NCI-H2029 treated with DMSO at 0.1 percent for 48 hours (cell line): ENCODE results near the gene PRRT1.
"Not testable (repeated sequence)": the region's sequence is repeated elsewhere in the genome, so short reads cannot be mapped to it uniquely, and the experiment has no call there.

Experiments used
- DNase-seq: peaks from one replicate; lab custom pipeline; 2025; lab: John Stamatoyannopoulos, UW

PRRT1 gene

DNA sequence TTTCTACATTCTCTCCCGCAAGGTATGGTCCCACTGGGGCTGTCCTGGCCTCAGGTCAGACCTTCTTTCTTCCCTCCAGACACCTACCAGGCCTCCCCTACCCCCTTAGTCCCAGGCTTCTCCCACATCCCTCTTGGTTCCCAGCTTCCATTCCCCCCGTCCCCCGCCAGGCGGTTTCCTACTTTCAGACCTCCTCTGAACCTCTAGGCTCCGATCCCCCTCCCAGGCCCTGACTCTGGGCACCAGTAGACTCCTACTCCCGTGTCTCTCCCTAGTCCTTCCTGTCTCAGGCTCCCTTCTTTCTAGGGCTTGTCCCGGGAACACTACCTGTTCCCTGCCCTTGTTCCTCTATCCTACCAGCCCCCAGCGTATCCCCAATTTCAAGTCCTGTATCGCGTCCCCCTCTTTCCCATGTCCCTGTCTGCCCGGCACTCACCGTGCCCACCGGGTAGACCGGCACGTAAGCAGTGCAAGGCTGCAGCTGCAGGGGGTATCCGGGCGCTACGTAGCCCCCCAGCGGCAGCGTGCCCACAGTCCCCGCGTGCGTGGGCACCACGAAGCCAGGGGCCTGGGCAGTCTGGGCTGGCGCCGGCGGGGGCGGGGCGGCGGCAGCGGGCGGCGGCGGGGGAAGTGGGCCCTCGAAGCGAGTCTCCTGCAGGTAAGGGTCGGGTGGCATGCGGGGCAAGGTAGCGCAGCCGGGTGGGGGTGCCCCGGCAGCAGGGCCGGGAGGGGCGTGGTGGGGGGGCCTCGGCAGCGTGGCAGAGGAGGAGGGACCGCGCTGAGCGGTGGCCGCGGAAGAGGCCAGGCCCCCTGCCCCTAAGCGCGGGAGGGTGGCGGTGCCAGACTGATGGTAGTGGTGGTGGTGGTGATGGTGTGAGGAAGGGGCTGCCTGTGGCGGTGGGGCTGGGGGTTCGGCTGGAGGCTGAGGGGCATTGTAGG is 1.5 kb downstream of the PRRT1 start:
- no peak for DNase-seq

DNA sequence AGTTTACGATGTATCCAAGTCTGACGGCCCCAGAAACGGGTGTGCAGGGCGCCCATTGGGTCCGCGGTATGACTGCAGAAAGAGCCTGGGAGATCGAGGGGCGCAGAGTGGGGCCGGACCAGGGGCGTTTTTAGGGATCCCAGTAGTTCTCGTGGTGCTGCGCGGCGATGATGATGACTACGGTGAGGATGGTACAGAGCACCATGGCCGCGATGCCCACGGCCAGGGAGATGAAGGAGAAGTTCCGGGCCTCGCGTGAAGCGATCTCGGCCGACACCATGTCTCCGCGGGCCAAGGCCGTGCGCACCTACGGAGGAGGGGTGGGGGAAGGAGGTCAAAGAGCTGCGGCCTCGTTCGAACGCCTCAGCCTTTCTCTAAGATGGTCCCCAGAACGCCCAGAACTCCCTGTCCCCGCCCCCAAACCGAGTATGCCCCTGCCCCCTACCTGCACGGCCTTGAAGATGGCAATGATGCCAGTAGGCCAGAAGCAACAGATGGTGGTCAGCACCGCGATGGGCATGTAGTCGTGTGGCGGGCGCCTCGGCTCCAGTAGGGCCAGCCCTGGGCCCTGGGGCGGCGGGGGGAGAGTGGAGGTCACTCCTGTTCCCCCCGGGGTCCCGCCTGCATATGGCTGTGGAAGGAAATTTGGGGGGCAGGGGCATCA is 2.5 kb downstream of the PRRT1 start:
- no peak for DNase-seq

DNA sequence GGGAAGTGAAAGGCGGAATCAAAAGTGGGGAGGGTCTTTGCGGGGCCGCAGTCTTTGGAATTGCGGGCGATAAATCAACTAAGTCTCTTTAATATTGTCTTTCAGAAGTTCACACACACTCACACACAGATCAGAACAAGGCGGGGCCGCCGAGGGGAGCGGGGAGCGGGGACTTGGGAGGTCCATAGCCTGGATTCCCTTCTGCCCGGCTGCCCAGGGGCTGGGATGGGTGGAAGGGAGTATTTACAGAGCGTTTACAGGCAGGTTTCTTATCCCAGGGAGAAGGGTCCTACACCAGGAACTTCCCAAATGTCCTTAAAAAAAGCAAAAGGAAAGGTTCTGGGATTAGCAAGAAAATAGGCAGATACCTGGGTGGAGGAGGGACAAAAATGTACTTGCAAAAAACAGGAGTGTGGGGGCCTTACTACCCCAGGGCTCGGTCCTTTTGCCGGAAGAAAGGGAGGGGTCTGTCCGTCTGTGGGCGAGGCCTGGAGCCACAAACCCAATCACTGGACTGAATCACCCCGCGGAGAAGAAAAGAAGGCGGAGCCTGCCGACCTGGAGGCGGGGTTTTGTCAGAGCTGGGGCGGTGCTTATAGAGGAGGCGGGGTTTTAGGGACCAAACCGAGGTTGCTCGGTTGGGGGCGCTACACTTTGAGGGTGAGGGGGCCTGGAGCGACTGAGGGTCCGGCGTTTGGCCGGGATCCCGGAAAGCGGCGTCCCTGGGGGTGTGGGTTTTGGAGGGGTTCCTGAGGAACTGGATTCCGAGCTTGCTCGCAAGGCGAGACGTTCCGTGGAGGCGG is 3.2 kb downstream of the PRRT1 start:
- no peak for DNase-seq

DNA sequence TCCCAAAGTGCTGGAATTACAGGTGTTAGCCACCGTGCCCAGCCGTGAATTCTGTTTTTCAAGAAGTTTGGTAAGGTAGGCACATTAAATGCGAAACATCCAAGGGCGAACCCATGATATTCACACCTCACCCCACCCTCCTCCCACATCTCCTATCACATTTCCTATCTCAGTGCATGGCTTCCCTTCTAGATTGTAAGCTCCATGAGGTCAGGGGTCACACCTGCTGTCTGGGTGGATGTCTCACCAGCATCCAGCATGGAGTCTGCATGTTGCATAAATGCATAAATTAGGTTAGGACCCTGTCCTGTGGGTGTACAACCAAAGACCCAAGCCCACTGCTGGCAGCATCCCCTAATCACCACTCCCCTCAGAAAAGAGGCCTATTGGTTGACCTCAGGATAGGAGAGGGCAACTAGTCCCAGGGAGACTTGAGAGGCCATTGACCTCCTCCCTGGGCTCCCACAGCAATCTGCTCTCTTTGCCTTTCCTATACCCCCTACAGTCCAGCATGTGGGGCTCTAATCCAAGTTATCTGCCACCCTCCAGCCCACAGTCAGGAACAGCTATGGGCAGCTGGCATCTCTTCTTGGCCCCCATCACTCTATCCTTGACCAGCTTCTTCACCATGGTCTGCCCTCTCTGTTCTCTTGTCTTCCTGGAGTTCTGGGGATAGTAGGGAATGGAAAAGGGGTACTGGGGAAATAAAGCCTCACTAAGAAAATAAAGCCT is 4.2 kb downstream of the PRRT1 start:
- DNase-seq = no peak

GRCh38 chr6:32146687-32147086 is 5.1 kb downstream of the PRRT1 start:
- DNase-seq = no peak

DNA sequence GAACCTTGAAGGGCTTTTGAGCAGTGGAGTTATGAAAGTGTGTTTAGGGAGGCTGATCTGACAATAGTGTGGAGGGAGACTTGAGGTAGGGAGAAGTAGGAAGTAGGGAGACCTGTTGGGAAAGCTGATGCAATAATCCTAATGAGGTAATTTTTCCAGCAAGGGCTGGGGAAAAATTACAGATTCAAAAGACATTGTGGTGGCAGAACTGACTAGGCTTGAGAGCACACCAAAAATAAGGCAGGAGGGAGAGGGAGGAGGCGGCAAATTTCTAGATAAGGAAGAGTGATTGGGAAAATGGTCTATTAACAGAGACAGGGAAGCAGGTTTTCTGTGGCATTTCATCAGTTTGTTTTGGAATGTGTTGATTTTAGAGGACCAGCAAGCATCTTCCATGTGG is 5.5 kb downstream of the PRRT1 start:
- no peak for DNase-seq

DNA sequence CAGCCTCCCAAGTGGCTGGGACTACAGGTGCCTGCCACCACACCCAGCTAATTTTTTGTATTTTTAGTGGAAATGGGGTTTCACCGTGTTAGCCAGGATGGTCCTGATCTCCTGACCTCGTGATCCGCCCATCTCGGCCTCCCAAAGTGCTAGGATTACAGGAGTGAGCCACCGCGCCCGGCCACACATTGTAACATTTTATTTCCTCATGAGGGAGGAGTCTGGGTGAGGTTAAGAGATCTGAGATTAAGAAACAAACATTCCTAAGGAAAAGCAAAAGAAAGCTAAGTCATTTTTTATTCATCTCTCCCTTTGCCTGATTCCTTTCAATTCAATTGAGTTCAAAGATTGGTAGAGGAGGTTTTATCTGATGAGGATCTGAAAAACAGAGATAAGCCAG is 7.5 kb downstream of the PRRT1 start:
- DNase-seq = not testable (repeated sequence)

DNA sequence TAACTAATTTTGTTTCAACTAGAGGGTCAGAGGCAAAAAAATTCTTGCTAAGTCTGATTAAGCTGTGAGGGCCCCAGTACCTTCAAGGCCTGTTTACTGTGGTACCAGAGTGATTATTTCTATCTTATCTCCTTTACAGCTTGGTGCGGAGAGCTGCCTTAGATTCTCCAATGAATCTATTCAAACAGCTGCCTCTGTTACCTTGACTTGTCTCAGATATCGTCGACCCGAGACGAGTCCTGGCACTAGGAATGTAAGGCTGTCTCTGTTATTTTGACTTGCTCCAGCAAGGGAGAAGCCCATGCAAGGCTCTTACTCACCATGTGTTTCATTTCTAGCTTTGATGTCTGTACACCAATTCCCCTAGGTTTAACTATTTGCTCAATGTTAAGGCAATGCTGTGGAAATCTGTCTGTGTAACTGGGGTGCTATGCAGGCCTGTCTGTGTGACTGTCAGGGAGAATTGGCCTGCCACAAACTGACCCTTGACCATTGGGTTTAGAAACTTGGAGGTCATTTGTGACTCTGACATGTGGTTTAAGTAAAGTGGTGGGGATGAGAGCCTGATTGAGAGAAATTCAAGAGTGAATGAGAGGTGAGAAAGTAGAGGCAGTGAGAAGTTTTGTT is 11.2 kb downstream of the PRRT1 start:
- no peak for DNase-seq

DNA sequence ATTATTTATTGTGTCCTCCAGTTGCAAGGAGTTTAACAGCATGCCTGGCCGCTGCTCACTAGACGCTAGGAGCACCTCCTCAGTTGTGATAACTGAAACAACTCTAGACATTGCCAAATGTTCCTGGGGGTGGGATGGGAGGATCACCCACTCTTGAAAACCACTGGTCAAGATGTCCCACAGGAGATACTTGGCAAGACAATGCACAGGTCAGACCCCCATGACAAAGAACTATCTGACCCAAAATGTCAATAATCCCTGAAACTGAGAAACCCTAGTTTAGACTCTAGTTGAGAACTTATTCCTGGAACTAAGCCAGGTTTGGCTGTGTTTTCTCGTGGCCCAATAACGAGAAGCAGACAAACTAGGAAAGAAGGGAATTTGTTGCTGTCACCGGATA is 12.1 kb downstream of the PRRT1 start:
- no peak for DNase-seq

DNA sequence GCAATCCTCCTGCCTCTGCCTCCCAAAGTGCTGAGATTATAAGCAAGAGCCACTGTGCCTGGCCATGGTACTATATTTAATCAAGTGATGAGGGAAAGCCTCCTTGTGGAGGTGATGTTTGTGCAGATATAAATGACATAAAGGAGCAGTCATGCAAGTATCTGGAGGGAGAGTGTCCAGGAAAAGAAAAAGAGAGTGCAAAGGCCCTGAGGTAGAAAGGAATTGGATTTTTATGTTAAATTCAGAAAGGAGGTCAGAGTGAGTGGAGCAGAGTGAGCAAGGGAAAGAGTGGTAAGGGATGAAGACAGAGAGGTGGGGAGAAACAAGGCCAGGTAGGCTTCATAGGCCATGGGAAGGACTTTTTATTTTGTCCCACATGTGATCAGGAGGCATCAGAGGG is 14.3 kb downstream of the PRRT1 start:
- DNase-seq = no peak

- DNase-seq = no peak
Observed at GRCh38 chr6:32133786-32134185, 18.0 kb downstream of the PRRT1 start.

GRCh38 chr6:32132110-32132509 is 19.6 kb downstream of the PRRT1 start:
- DNase-seq = no peak

GRCh38 chr6:32131439-32131948 is 20.2 kb downstream of the PRRT1 start:
- DNase-seq = no peak

DNA sequence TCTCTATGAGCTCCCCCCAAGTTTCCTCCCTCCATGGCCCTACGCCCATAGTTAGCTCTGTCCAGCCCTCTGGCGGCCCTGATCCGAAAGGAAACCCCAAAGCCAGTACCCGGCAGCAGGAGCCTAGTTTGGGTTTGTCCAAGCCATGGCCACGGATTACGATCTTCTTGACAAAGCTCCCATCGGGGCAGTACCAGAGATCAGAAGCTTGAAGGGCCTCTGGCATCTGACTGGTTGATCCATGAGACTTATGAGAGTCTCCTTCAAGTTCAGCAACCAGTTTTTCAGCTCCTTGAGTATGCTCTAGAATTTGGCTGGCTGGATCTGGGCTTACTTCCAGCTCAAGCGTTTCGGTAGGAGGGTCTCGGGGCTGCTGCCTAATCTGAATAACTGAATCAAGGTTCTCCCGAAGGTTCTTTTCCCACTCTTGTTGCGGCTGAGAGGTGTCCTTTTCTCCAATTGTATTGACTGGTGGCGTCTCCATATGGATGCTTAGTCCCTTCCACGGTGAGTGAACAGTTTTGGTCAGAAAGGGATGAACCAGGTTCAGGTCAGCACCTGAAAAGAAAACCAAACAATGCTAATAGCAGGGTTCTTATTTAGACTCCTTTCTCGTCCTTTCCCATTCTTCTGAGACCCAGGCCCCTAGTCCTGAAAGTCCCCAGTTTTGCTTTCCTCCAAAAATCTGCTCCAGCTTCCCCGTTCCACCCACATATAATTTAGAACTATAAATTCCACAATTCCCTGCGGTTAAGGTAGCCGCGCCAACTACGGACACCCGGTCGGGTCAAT is 22.2 kb downstream of the PRRT1 start:
- no peak for DNase-seq

GRCh38 chr6:32128751-32129296 is 22.9 kb downstream of the PRRT1 start:
- no peak for DNase-seq

- DNase-seq = peak; percentile 98
Observed at GRCh38 chr6:32127717-32128592, 23.8 kb downstream of the PRRT1 start, which contains the start of gene ATF6B. Gene ATF6B, minus strand, starts transcription at chr6:32128246. Its CDS starts 39 bp downstream, at chr6:32128207.

- no peak for DNase-seq
Observed at GRCh38 chr6:32127409-32127716, 24.4 kb downstream of the PRRT1 start.

DNA sequence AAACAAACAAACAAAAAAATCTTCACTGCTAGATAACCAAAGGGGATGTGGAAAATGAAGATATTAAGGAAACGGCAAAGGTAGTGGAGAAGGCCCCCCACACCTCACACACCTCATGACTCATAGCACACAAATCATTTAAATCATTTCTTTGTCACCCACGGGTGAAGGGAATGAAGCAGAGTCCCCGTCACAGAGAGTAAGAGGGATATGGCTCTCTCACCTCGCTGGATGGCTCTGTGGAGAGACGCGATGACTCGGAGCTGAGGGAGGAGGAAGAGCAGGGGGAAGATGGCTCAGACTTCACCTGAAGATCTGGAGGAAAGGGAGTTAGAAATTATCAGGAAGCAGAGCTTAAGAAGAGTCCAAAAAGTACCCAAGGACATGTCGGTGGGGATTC is 24.9 kb downstream of the PRRT1 start:
- DNase-seq = no peak

GRCh38 chr6:32123681-32124080 is 28.1 kb downstream of the PRRT1 start:
- DNase-seq = no peak
